Femur (tissue), 1 donor: ENCODE results near the gene SCRT2.

ENCODE experiments used
- DNase-seq: peaks from one replicate; pipeline ENCODE4 v3.0.0-alpha.2; 2017

Gene SCRT2

GRCh38 chr20:669573-669972 lies 6.0 kb downstream of the SCRT2 start:
- no peak for DNase-seq

GRCh38 chr20:668638-669037 lies 7.0 kb downstream of the SCRT2 start:
- DNase-seq = no peak

- DNase-seq = no peak
These were observed 7.6 kb downstream of the SCRT2 start for GRCh38 chr20:668050-668449.

GRCh38 chr20:667351-668034 lies 8.1 kb downstream of the SCRT2 start:
- peak; percentile 40 for DNase-seq

GRCh38 chr20:666877-667276 lies 8.7 kb downstream of the SCRT2 start:
- no peak for DNase-seq

- DNase-seq = no peak
These were observed 10.3 kb downstream of the SCRT2 start for GRCh38 chr20:665276-665675.

- DNase-seq = no peak
These were observed 11.0 kb downstream of the SCRT2 start for GRCh38 chr20:664576-664975.

- DNase-seq = no peak
These were observed 11.5 kb downstream of the SCRT2 start for GRCh38 chr20:664151-664550.

GRCh38 chr20:663315-664090 lies 12.1 kb downstream of the SCRT2 start:
- DNase-seq = no peak

- DNase-seq = no peak
These were observed 13.1 kb downstream of the SCRT2 start for GRCh38 chr20:662277-663192.

- DNase-seq = no peak
These were observed 13.9 kb downstream of the SCRT2 start for GRCh38 chr20:661474-662270.

GRCh38 chr20:658731-659291 lies 16.8 kb downstream of the SCRT2 start:
- DNase-seq = no peak

- DNase-seq = no peak
These were observed 17.4 kb downstream of the SCRT2 start for GRCh38 chr20:658202-658601.

- no peak for DNase-seq
These were observed 19.6 kb downstream of the SCRT2 start for GRCh38 chr20:655726-656624.

- no peak for DNase-seq
These were observed 21.2 kb downstream of the SCRT2 start for GRCh38 chr20:654417-654750.

GRCh38 chr20:653590-654416 lies 21.8 kb downstream of the SCRT2 start:
- no peak for DNase-seq

- DNase-seq = peak; percentile 90
These were observed 22.5 kb downstream of the SCRT2 start, which contains the start of gene SRXN1 for GRCh38 chr20:653110-653589. SRXN1 (minus strand) TSS chr20:653200; CDS start chr20:653185, 15 bp downstream.

- DNase-seq = peak; percentile 50
These were observed 22.9 kb downstream of the SCRT2 start for GRCh38 chr20:652615-653109.

- DNase-seq = no peak
These were observed 23.6 kb downstream of the SCRT2 start for GRCh38 chr20:651713-652614.
